SHP77 treated with DMSO at 0.1 percent for 48 hours (cell line): ENCODE data around the gene LSP1.
"Not testable (repeated sequence)": the region's sequence is repeated elsewhere in the genome, so short reads cannot be mapped to it uniquely, and the experiment has no call there.

Source experiments
- DNase-seq: peaks from one replicate; lab custom pipeline; 2025; lab: John Stamatoyannopoulos, UW

LSP1 gene

GRCh38 chr11:1877211-1878136, 24.6 kb downstream of the LSP1 start:
- no peak for DNase-seq

- DNase-seq = no peak
These were observed 25.5 kb downstream of the LSP1 start for GRCh38 chr11:1878137-1879031.

- DNase-seq = no peak
These were observed 26.6 kb downstream of the LSP1 start for GRCh38 chr11:1879342-1879940.

- DNase-seq = no peak
These were observed 27.2 kb downstream of the LSP1 start for GRCh38 chr11:1879941-1880720.

GRCh38 chr11:1880746-1881441, 28.0 kb downstream of the LSP1 start:
- no peak for DNase-seq

- no peak for DNase-seq
These were observed 28.8 kb downstream of the LSP1 start for GRCh38 chr11:1881442-1882264.

GRCh38 chr11:1882265-1883238, 29.7 kb downstream of the LSP1 start:
- DNase-seq = no peak

- no peak for DNase-seq
These were observed 30.7 kb downstream of the LSP1 start for GRCh38 chr11:1883346-1884302.

GRCh38 chr11:1884303-1884700, 31.4 kb downstream of the LSP1 start:
- DNase-seq = no peak

GRCh38 chr11:1886551-1886950, 33.7 kb downstream of the LSP1 start:
- DNase-seq = not testable (repeated sequence)

- no peak for DNase-seq
These were observed 34.8 kb downstream of the LSP1 start for GRCh38 chr11:1887451-1888346.

GRCh38 chr11:1888347-1888753, 35.5 kb downstream of the LSP1 start:
- DNase-seq = no peak

GRCh38 chr11:1888811-1889210, 35.9 kb downstream of the LSP1 start:
- no peak for DNase-seq

GRCh38 chr11:1889224-1889930, 36.5 kb downstream of the LSP1 start:
- no peak for DNase-seq

GRCh38 chr11:1889941-1890855, 37.3 kb downstream of the LSP1 start:
- no peak for DNase-seq
